Heart left ventricle (tissue), 16 donors: ENCODE results near the gene MAGEB5. TPM values are rescaled to one million over a fixed set of nuclear protein-coding genes. Genes with fewer than 3 reads are reported as not detected.
"Not testable (repeated sequence)": the region's sequence is repeated elsewhere in the genome, so short reads cannot be mapped to it uniquely, and the experiment has no call there.

ENCODE experiments used
- ATAC-seq, 4 donors: fragments of 200-7000 bp; cut with Tn5 transposase; one replicate each; pipeline ENCODE4 v1.9.1; 2020 to 2022; ENCODE audit warnings: moderate library complexity in 4 of 4, mild to moderate bottlenecking in 3 of 4, moderate number of reproducible peaks in 1 of 4
- DNase-seq, 5 donors: peaks; one replicate each; pipeline ENCODE4 v3.0.0-alpha.2; 2020
- H3K27ac ChIP-seq, 12 donors: fragments of 200-600 bp; sonication (generic) in 4 of 12; one replicate each; pipeline versions ENCODE4 v1.5.0 to v1.8.0; 2016 to 2022; ENCODE audit warnings: mild to moderate bottlenecking in 2 of 12
- H3K27me3 ChIP-seq, 9 donors: fragments of 200-600 bp; sonication (generic) in 2 of 9; one replicate each; pipeline versions ENCODE4 v1.5.1 to v1.8.0; 2016 to 2022; ENCODE audit warnings: mild to moderate bottlenecking in 3 of 9
- H3K36me3 ChIP-seq, 9 donors: fragments of 200-600 bp; sonication (generic) in 2 of 9; one replicate each; pipeline versions ENCODE4 v1.5.0 to v1.8.0; 2018 to 2022; ENCODE audit warnings: mild to moderate bottlenecking in 2 of 9
- H3K4me1 ChIP-seq, 12 donors: fragments of 200-600 bp; sonication (generic) in 4 of 12; one replicate each; pipeline versions ENCODE4 v1.5.0 to v1.8.0; 2016 to 2022; ENCODE audit warnings: mild to moderate bottlenecking in 3 of 12
- H3K4me3 ChIP-seq, 12 donors: fragments of 200-600 bp; sonication (generic) in 4 of 12; one replicate each; pipeline versions ENCODE4 v1.5.0 to v1.8.0; 2017 to 2022; ENCODE audit warnings: mild to moderate bottlenecking in 9 of 12, moderate library complexity in 4 of 12
- H3K9me3 ChIP-seq, 12 donors: fragments of 200-600 bp; sonication (generic) in 4 of 12; one replicate each; pipeline versions ENCODE4 v1.5.0 to v1.8.0; 2016 to 2022; ENCODE audit warnings: mild to moderate bottlenecking in 1 of 12
- POLR2A ChIP-seq, 2 donors: fragments of 450-650 bp; IDR thresholded peaks; one replicate each; pipeline ENCODE4 v1.6.1; 2017; ENCODE audit warnings: antibody characterized with exemption in 2 of 2, mild to moderate bottlenecking in 2 of 2, moderate library complexity in 2 of 2
- WGBS, 4 donors: extraction: QIAGEN DNeasy Blood & Tissue Kit in 2 of 4; methylation state at CpG; one replicate each; pipeline versions ENCODE4 v1.1.5 to v1.1.7; 2013 to 2018; 5-methylcytosine and 5-hydroxymethylcytosine counted together
- intact Hi-C, 10 donors: fragments of 100-400 bp; cut with DNase I; formaldehyde crosslinking; loops; one replicate each; pipeline versions ENCODE4 v1.11.1 to v1.14.2; 2022
- long read RNA-seq, 3 donors: library from polyadenylated mRNA; unstranded; transcript quantifications; one replicate each; pipeline ENCODE4 v2.0.0, GENCODE V29; 2020 to 2021
- polyA plus RNA-seq, 2 donors: library from polyadenylated mRNA; stranded (reverse); fragments of 200-250 nt; gene quantifications; one replicate each; pipeline ENCODE4 v1.2.3, GENCODE V29; 2013
- total RNA-seq, 9 donors: library from RNA; depleted of rRNA in 2 of 9; stranded (reverse); fragments of >200 nt in 2 of 9; fragmentation: NEBNext Ultra II Directional in 3 of 9; extraction: Animal tissue kit (Norgen Biotek cat#: 25700) in 3 of 9; gene quantifications; one replicate each; pipeline versions ENCODE4 v1.1.0 to v1.2.4, GENCODE V29; 2016 to 2023
- TF ChIP-seq, protein P1 (sequence below), 12 donors: fragments of 200-600 bp; sonication (generic) in 4 of 12; IDR thresholded peaks; one replicate each; pipeline versions ENCODE4 v1.5.0 to v1.8.0; 2018 to 2022; ENCODE audit warnings: antibody characterized with exemption in 12 of 12, mild to moderate bottlenecking in 5 of 12
- donor health status: ischemic (EF 13 %, LVEDD 7.1; RV severe dilation, severe dysfunction).
- donor health status: healthy with polysubstance abuse.
- donor health status: DM: no; HTN: yes; CAD: no.
- donor health status: DM: no; HTN: no; CAD: no.
- donor health status: ischemic (EF 25% LVEDD 6.9; RV normal size, moderate dysfunction).
- donor health status: ischemic (EF 25% LVEDD 5.7; RV mildly dilated, moderate dysfunction).
- donor health status: healthy.
- donor health status: DM: yes; HTN: yes; CAD: no.
- donor health status: ischemic (EF 35%, LVEDD 5.7; RV mildly dilated, moderate dysfunction).
- donor health status: nonischemic (EF 11% LVEDD 7.7; RV severe dilation, severe dysfunction).
- donor health status: DM: yes; HTN: yes; CAD: no.
- donor health status: PGD.
- donor health status: ischemic (EF 29% LVEDD 5.4; RV normal size, mild dysfunction).
- donor health status: nonischemic (EF 23%, LVEDD 6.1; RV moderate dilation, normal function).

MAGEB5 gene
- total RNA-seq = not detected
- not detected for polyA plus RNA-seq
- long read RNA-seq, donor 1 = 0 reads
- long read RNA-seq, donor 2 = 0 reads
- long read RNA-seq, donor 3 = 0 reads

- no peaks in the 10 kb centered on the region for H3K36me3 ChIP-seq
- ATAC-seq (no peak), DNase-seq (no peak)
- 60 to 83% (median 68%) methylated on average over 5 of the region's 5 CpGs for WGBS, 4 donors
- no peaks in the 10 kb centered on the region for H3K9me3 ChIP-seq
- no peaks in the 10 kb centered on the region for H3K4me1 ChIP-seq
- TF ChIP-seq POLR2A (IDR thresholded peaks at IDR 0.05) = no peak
- TF ChIP-seq, protein P1, sequence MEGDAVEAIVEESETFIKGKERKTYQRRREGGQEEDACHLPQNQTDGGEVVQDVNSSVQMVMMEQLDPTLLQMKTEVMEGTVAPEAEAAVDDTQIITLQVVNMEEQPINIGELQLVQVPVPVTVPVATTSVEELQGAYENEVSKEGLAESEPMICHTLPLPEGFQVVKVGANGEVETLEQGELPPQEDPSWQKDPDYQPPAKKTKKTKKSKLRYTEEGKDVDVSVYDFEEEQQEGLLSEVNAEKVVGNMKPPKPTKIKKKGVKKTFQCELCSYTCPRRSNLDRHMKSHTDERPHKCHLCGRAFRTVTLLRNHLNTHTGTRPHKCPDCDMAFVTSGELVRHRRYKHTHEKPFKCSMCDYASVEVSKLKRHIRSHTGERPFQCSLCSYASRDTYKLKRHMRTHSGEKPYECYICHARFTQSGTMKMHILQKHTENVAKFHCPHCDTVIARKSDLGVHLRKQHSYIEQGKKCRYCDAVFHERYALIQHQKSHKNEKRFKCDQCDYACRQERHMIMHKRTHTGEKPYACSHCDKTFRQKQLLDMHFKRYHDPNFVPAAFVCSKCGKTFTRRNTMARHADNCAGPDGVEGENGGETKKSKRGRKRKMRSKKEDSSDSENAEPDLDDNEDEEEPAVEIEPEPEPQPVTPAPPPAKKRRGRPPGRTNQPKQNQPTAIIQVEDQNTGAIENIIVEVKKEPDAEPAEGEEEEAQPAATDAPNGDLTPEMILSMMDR (IDR thresholded peaks at IDR 0.05) = no peak
- intact Hi-C loops = no loop called here
- peaks cover 0 to 3% (median 0%) of the 10 kb centered on the region in 9 donors for H3K27me3 ChIP-seq
- H3K4me3 ChIP-seq = no peak within 1 kb of the TSS
- H3K27ac ChIP-seq = no peak within 1 kb of the TSS
These were observed at the start of gene MAGEB5 for GRCh38 chrX:26215869-26216268. MAGEB5 (plus strand) TSS chrX:26216169; CDS start chrX:26217302, 1,133 bp downstream.

DNA sequence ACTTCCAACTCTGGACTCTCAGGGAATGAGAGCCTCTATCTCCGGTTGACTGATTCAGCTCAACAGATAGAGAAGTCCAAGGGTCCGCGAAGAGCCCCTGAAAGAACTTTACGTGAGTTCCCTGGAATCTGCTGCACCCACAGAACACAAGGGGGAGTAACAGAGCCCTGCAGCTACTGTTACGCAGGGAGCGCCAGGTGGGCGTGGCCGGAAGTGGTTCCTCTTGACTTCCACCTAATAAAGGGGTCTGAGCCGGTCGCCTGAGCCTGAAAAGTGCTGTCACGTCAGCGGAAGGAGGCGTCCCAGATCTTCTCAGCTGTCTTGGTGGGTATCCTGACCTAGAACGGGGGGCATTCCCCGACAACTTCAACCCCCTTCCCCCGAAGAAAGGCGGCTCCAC is 23.8 kb upstream of the MAGEB5 start, which contains the start of gene MAGEB6:
Gene MAGEB6, plus strand, starts transcription at position 237 of the 400 bp plus-strand sequence. CDS start 1,407 bp downstream, outside the sequence.
- Histone ChIP-seq H3K27me3 (no peaks in the 10 kb centered on the region), H3K36me3 (no peaks in the 10 kb centered on the region), H3K4me1 (no peaks in the 10 kb centered on the region), H3K27ac (no peak within 1 kb of the TSS), H3K4me3 (no peak within 1 kb of the TSS), H3K9me3 (no peaks in the 10 kb centered on the region)
- no peak for DNase-seq
- no peak for ATAC-seq
- no peak for TF ChIP-seq POLR2A (IDR thresholded peaks at IDR 0.05)
- TF ChIP-seq, protein P1 (IDR thresholded peaks at IDR 0.05) = no peak
- intact Hi-C loops = no loop called here
- WGBS, 4 donors = 82 to 86% (median 84%) methylated on average over 16 to 17 of the region's 17 CpGs

DNA sequence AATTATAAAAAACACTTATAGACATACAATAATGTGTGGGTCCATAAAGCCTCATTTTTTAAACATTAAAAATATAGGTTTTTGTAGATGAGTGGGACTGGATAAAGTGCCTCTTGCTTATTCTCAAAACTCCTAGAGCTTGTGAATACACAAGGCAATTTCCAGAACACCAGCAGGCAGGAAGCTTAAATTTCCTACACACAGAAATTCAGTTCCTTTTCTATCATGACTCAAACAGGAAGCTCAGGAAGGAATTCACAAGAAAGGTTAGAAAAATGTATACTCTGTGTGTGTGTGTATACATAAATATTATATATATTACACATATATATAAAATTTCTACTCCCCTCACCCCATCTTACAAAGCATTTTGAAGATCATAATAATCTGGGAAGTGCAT is 12.4 kb upstream of the MAGEB5 start:
- no peak for ATAC-seq
- Histone ChIP-seq H3K27me3 (no peaks in the 10 kb centered on the region), H3K9me3 (no peaks in the 10 kb centered on the region), H3K4me1 (no peaks in the 10 kb centered on the region), H3K27ac (no peak overlapping the region), H3K36me3 (no peaks in the 10 kb centered on the region), H3K4me3 (no peak overlapping the region)
- no peak for TF ChIP-seq POLR2A (IDR thresholded peaks at IDR 0.05)
- TF ChIP-seq, protein P1 (IDR thresholded peaks at IDR 0.05) = no peak
- intact Hi-C loops = no loop called here
- DNase-seq = no peak

DNA sequence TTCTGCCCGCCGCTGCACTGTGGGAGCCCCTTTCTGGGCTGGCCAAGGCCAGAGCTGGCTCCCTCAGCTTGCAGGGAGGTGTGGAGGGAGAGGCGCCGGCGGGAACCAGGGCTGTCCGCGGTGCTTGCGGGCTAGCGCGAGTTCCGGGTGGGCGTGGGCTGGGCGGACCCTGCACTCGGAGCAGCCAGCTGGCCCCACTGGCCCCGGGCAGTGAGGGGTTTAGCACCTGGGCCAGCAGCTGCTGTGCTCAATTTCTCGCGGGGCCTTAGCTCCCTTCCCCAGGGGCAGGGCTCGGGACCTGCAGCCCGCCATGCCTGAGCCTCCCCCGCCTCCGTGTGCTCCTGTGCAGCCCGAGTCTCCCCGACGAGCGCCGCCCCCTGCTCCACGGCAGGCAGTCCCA is 11.3 kb upstream of the MAGEB5 start:
- H3K27ac ChIP-seq, H3K4me3 ChIP-seq, ATAC-seq, H3K36me3 ChIP-seq, H3K4me1 ChIP-seq, DNase-seq, H3K27me3 ChIP-seq, H3K9me3 ChIP-seq, intact Hi-C loops: not testable (repeated sequence)
- WGBS, 4 donors = 52 to 93% (median 84%) methylated on average over 2 to 27 of the region's 27 CpGs

- TF ChIP-seq, protein P1 (IDR thresholded peaks at IDR 0.05) = no peak
- no peak for TF ChIP-seq POLR2A (IDR thresholded peaks at IDR 0.05)
- ATAC-seq (no peak), DNase-seq (no peak)
- H3K4me3 ChIP-seq = no peak overlapping the region
- no peaks in the 10 kb centered on the region for H3K9me3 ChIP-seq
- H3K36me3 ChIP-seq = no peaks in the 10 kb centered on the region
- H3K27me3 ChIP-seq = no peaks in the 10 kb centered on the region
- WGBS, 4 donors = 56 to 68% (median 62%) methylated on average over 3 of the region's 3 CpGs
- no peak overlapping the region for H3K27ac ChIP-seq
- H3K4me1 ChIP-seq = no peaks in the 10 kb centered on the region
- intact Hi-C loops = no loop called here
These were observed 8.0 kb upstream of the MAGEB5 start for GRCh38 chrX:26208012-26208411.
